HG03108 (cell line): ENCODE data around the gene GGT7.
"Not testable (repeated sequence)": the region's sequence is repeated elsewhere in the genome, so short reads cannot be mapped to it uniquely, and the experiment has no call there.

Experiments used
- ATAC-seq: cut with Tn5 transposase; IDR thresholded peaks from one replicate; pipeline ENCODE4 v1.9.1; 2021; ENCODE audit warnings: moderate library complexity; ENCODE audit not compliant: unreplicated experiment

Gene GGT7

GRCh38 chr20:34883809-34884208 lies 11.2 kb upstream of the GGT7 start:
- no peak for ATAC-seq

GRCh38 chr20:34883087-34883688 lies 10.5 kb upstream of the GGT7 start:
- ATAC-seq = no peak

GRCh38 chr20:34881689-34882088 lies 9.0 kb upstream of the GGT7 start:
- no peak for ATAC-seq

GRCh38 chr20:34880971-34881370 lies 8.3 kb upstream of the GGT7 start:
- ATAC-seq = not testable (repeated sequence)

GRCh38 chr20:34880215-34880850 lies 7.7 kb upstream of the GGT7 start:
- no peak for ATAC-seq

GRCh38 chr20:34876406-34877282 lies 4.0 kb upstream of the GGT7 start, which contains the start of gene ACSS2:
TSS of gene ACSS2 (plus strand) at chr20:34876612. CDS start at chr20:34876646, 34 bp downstream.
- ATAC-seq = peak; percentile 22

- ATAC-seq = peak; percentile 52
These were observed 3.2 kb upstream of the GGT7 start for GRCh38 chr20:34875642-34876405.

- no peak for ATAC-seq
These were observed 1.5 kb upstream of the GGT7 start for GRCh38 chr20:34874094-34874654.

- ATAC-seq = no peak
These were observed 982 bp upstream of the GGT7 start for GRCh38 chr20:34873583-34874093.

GRCh38 chr20:34871966-34872621 lies 562 bp downstream of the GGT7 start:
- no peak for ATAC-seq

- ATAC-seq = no peak
These were observed 1.2 kb downstream of the GGT7 start for GRCh38 chr20:34871320-34871926.

GRCh38 chr20:34864216-34864615 lies 8.4 kb downstream of the GGT7 start:
- no peak for ATAC-seq

GRCh38 chr20:34863421-34863965 lies 9.2 kb downstream of the GGT7 start:
- no peak for ATAC-seq

GRCh38 chr20:34862724-34863123 lies 9.9 kb downstream of the GGT7 start:
- ATAC-seq = no peak

- no peak for ATAC-seq
These were observed 11.1 kb downstream of the GGT7 start for GRCh38 chr20:34861386-34862084.

GRCh38 chr20:34859826-34860545 lies 12.7 kb downstream of the GGT7 start:
- no peak for ATAC-seq

GRCh38 chr20:34859367-34859766 lies 13.3 kb downstream of the GGT7 start:
- ATAC-seq = no peak

GRCh38 chr20:34852298-34852697 lies 20.4 kb downstream of the GGT7 start:
- ATAC-seq = no peak
